ENCODE results near the gene FASN.

FASN gene

DNA sequence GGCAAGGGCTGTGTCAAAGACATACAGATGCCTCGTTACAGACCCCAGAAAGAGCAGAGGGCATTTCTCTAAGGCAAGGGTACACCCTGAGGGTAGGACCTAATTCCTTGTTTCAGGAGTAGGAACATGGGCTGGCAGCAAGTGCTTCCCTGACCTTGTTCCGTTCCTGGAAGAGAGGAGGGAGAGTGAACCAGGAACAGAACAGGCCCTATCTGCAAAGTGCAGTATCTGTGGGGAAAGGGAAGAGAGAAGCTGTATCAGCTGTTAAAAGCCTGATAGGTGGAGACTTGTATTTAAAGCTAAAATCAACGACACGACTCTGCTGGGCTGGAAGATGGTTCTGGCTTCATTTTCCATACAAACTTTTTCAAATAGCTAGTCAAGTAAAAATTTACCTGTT, 26.1 kb upstream of the FASN start:
- peaks cover 10% of the 10 kb centered on the region for H3F3A ChIP-seq (ENCODE audit: insufficient read depth, low read length)
- no peak overlapping the region for H3K27ac ChIP-seq (ENCODE audit: low read length)
- H3K36me3 ChIP-seq (replicated peaks; ENCODE audit: insufficient read depth, low read length) = no peaks in the 10 kb centered on the region
- TF ChIP-seq EZH2 (optimal IDR thresholded peaks at IDR 0.05; ENCODE audit: low read depth, low read length) (no peak), EZH2phosphoT487 (IDR thresholded peaks at IDR 0.05; ENCODE audit: low read length) (no peak)
- TF ChIP-seq, protein P1, sequence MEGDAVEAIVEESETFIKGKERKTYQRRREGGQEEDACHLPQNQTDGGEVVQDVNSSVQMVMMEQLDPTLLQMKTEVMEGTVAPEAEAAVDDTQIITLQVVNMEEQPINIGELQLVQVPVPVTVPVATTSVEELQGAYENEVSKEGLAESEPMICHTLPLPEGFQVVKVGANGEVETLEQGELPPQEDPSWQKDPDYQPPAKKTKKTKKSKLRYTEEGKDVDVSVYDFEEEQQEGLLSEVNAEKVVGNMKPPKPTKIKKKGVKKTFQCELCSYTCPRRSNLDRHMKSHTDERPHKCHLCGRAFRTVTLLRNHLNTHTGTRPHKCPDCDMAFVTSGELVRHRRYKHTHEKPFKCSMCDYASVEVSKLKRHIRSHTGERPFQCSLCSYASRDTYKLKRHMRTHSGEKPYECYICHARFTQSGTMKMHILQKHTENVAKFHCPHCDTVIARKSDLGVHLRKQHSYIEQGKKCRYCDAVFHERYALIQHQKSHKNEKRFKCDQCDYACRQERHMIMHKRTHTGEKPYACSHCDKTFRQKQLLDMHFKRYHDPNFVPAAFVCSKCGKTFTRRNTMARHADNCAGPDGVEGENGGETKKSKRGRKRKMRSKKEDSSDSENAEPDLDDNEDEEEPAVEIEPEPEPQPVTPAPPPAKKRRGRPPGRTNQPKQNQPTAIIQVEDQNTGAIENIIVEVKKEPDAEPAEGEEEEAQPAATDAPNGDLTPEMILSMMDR (IDR thresholded peaks at IDR 0.05; ENCODE audit: low read length) = no peak
- H3K9me3 ChIP-seq (replicated peaks; ENCODE audit: insufficient read depth, low read length) = no peaks in the 10 kb centered on the region
- H2AFZ ChIP-seq (ENCODE audit: low read length) = no peak overlapping the region
- no peaks in the 10 kb centered on the region for H3K27me3 ChIP-seq (replicated peaks; ENCODE audit: insufficient read depth, low read length)
- no peaks in the 10 kb centered on the region for H3K9me2 ChIP-seq (replicated peaks; ENCODE audit: insufficient read depth, low read length)
- DNase-seq = no peak
- H3K9ac ChIP-seq (ENCODE audit: low read length) = no peak overlapping the region
- no peaks in the 10 kb centered on the region for H4K20me1 ChIP-seq (ENCODE audit: insufficient read depth, low read length)
- H3K4me1 ChIP-seq (ENCODE audit: low read length) = peaks cover 18% of the 10 kb centered on the region
- no peak overlapping the region for H3K4me2 ChIP-seq (ENCODE audit: low read depth, low read length)
- no peaks in the 10 kb centered on the region for H3K79me2 ChIP-seq (ENCODE audit: low read length)
- no peak overlapping the region for H3K4me3 ChIP-seq (ENCODE audit: low read length)

DNA sequence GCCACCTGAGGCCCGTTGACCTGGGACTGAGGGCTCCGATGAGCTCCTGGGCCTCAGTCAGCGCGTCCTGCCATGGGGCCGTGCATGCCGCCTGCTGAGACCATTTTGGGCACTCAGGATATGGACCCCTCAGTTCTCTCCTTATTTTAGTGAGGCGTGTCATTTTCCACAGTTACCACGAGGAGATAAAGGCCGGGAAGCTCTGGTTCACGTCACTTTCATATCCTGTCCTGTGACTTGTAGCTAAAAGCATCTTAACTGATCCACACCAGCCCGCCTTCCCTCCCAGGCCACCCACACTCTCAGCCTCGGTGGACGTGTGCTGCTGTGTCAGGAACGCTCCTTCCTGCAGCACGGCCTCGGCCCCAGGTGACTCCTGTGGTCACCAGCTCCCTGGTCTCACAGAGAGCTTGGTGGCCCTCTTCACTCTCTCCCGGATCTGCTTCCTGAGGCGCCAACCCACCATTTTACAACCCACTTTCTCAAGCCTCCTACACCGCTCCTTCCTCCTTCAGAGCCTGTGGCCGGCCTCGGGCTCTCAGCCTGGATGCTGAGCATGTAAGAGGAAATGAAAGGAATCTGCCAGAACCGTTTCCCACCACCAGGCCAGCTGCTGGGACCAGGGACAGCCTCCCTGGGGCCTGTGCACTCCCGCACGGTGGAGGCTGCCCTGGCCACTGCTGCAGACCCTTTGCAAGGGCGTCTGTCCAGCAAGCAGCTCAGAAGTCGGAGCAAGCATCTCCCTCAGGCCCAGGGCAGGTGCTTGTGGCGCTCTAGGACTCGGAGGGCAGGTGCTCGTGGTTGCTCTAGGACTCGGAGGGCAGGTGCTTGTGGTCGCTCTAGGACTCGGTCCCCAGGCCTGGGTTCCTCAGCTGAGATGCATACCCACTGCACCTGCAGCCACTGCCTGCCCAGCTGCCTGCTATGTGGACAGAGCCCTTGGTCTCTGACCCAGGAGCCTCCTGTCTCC, 23.9 kb upstream of the FASN start:
- Histone ChIP-seq H4K20me1 (ENCODE audit: insufficient read depth, low read length) (no peaks in the 10 kb centered on the region), H3K9me2 (replicated peaks; ENCODE audit: insufficient read depth, low read length) (no peaks in the 10 kb centered on the region), H3K9ac (ENCODE audit: low read length) (peak overlapping the region; percentile 7; the same call in 1 of the 2 replicates), H3K27ac (ENCODE audit: low read length) (peak overlapping the region; percentile 64; the same call in 1 of the 2 replicates), H3K4me3 (ENCODE audit: low read length) (no peak overlapping the region), H3K4me2 (ENCODE audit: low read depth, low read length) (peak overlapping the region; percentile 32), H3K27me3 (replicated peaks; ENCODE audit: insufficient read depth, low read length) (no peaks in the 10 kb centered on the region), H3K36me3 (replicated peaks; ENCODE audit: insufficient read depth, low read length) (no peaks in the 10 kb centered on the region), H3F3A (ENCODE audit: insufficient read depth, low read length) (peaks cover 10% of the 10 kb centered on the region), H3K9me3 (replicated peaks; ENCODE audit: insufficient read depth, low read length) (no peaks in the 10 kb centered on the region), H2AFZ (ENCODE audit: low read length) (0 out of 2 replicates have a peak overlapping the region, but pooled peaks have one; percentile 13), H3K4me1 (ENCODE audit: low read length) (peaks cover 18% of the 10 kb centered on the region), H3K79me2 (ENCODE audit: low read length) (no peaks in the 10 kb centered on the region)
- DNase-seq = peak; percentile 96
- TF ChIP-seq, protein P1 (IDR thresholded peaks at IDR 0.05; ENCODE audit: low read length) = no peak
- no peak for TF ChIP-seq EZH2phosphoT487 (IDR thresholded peaks at IDR 0.05; ENCODE audit: low read length)
- TF ChIP-seq EZH2 (optimal IDR thresholded peaks at IDR 0.05; ENCODE audit: low read depth, low read length) = no peak

DNA sequence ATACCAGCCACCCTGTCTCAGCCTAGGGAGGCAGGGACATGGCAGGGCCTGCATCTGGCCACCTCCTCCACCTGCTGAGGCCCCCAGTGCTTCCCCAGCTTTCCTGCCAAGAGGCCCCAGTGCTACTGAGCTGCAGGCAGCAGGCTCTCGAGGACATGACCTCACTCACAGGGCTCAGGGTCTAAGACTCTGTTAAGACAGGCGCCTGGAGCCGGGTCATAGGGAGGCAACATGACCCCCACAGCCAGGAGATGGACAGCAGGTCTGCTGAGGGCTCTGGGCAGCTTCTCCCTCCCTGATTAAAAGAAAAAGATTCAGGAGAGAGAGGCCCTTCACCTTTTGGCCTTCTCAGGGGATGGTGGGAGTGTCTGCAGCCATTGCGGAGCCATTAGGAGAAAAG, 23.2 kb upstream of the FASN start:
- TF ChIP-seq EZH2phosphoT487 (IDR thresholded peaks at IDR 0.05; ENCODE audit: low read length) (no peak), EZH2 (optimal IDR thresholded peaks at IDR 0.05; ENCODE audit: low read depth, low read length) (no peak)
- TF ChIP-seq, protein P1 (IDR thresholded peaks at IDR 0.05; ENCODE audit: low read length) = no peak
- H3F3A ChIP-seq (ENCODE audit: insufficient read depth, low read length) = peaks cover 10% of the 10 kb centered on the region
- peaks cover 18% of the 10 kb centered on the region for H3K4me1 ChIP-seq (ENCODE audit: low read length)
- no peak overlapping the region for H3K9ac ChIP-seq (ENCODE audit: low read length)
- H2AFZ ChIP-seq (ENCODE audit: low read length) = no peak overlapping the region
- no peak overlapping the region for H3K4me2 ChIP-seq (ENCODE audit: low read depth, low read length)
- no peak overlapping the region for H3K4me3 ChIP-seq (ENCODE audit: low read length)
- no peaks in the 10 kb centered on the region for H3K9me2 ChIP-seq (replicated peaks; ENCODE audit: insufficient read depth, low read length)
- H3K27me3 ChIP-seq (replicated peaks; ENCODE audit: insufficient read depth, low read length) = no peaks in the 10 kb centered on the region
- H3K79me2 ChIP-seq (ENCODE audit: low read length) = no peaks in the 10 kb centered on the region
- no peaks in the 10 kb centered on the region for H4K20me1 ChIP-seq (ENCODE audit: insufficient read depth, low read length)
- H3K36me3 ChIP-seq (replicated peaks; ENCODE audit: insufficient read depth, low read length) = no peaks in the 10 kb centered on the region
- H3K27ac ChIP-seq (ENCODE audit: low read length) = no peak overlapping the region
- no peaks in the 10 kb centered on the region for H3K9me3 ChIP-seq (replicated peaks; ENCODE audit: insufficient read depth, low read length)
- DNase-seq = no peak

All from MM.1S (cell line).